Left ventricle myocardium inferior (tissue), 1 donor: ENCODE results near the gene VRK1. TPM values are rescaled to one million over a fixed set of nuclear protein-coding genes. Genes with fewer than 3 reads are reported as not detected.

Experiments
- DNase-seq: peaks from one replicate; pipeline ENCODE4 v3.0.0-alpha.2; 2020
- H3K27ac ChIP-seq: fragments of 200-600 bp; replicated peaks from 2 replicates; pipeline ENCODE4 v1.8.0; 2021
- H3K27me3 ChIP-seq: fragments of 200-600 bp; 2 replicates; pipeline ENCODE4 v1.8.0; 2021; ENCODE audit warnings: low read depth
- H3K36me3 ChIP-seq: fragments of 200-600 bp; 2 replicates; pipeline ENCODE4 v1.8.0; 2021
- H3K4me1 ChIP-seq: fragments of 200-600 bp; 2 replicates; pipeline ENCODE4 v1.8.0; 2021
- H3K4me3 ChIP-seq: fragments of 200-600 bp; 2 replicates; pipeline ENCODE4 v1.8.0; 2021; ENCODE audit warnings: mild to moderate bottlenecking, moderate library complexity
- H3K9me3 ChIP-seq: fragments of 200-600 bp; replicated peaks from 2 replicates; pipeline ENCODE4 v1.8.0; 2021
- CTCF ChIP-seq: fragments of 200-600 bp; IDR thresholded peaks from 2 replicates; pipeline ENCODE4 v1.8.0; 2021; ENCODE audit warnings: antibody characterized with exemption, mild to moderate bottlenecking, borderline replicate concordance
- intact Hi-C: fragments of 100-400 bp; cut with micrococcal nuclease; formaldehyde crosslinking; loops from one replicate; pipeline ENCODE4 v1.11.0; 2022
- total RNA-seq: library from RNA; stranded (reverse); fragmentation: NEBNext Ultra II Directional; extraction: Animal tissue kit (Norgen Biotek cat#: 25700); gene quantifications from one replicate; pipeline ENCODE4 v1.2.1, GENCODE V29; 2021
- donor health status: DM: no; HTN: yes; CAD: no; lungs with severe emphysema.

Gene VRK1
- total RNA-seq, 1 donor from 2014 or later = 6.5 TPM

- no peak for TF ChIP-seq CTCF
- intact Hi-C loops = no loop called here
Measured at GRCh38 chr14:96905065-96905464, 107.9 kb downstream of the VRK1 start.

GRCh38 chr14:96905825-96906224 is 108.6 kb downstream of the VRK1 start:
- no peak for TF ChIP-seq CTCF
- Histone ChIP-seq H3K27ac (no peak overlapping the region), H3K9me3 (peaks cover 28% of the 10 kb centered on the region), H3K36me3 (no peaks in the 10 kb centered on the region), H3K4me3 (no peak overlapping the region), H3K4me1 (no peaks in the 10 kb centered on the region), H3K27me3 (no peaks in the 10 kb centered on the region)
- intact Hi-C loops = no loop called here
- no peak for DNase-seq

More at GRCh38 chr14:96905065-96905464, 107.9 kb downstream of the VRK1 start:
- no peak overlapping the region for H3K27ac ChIP-seq
- H3K4me3 ChIP-seq = no peak overlapping the region
- no peaks in the 10 kb centered on the region for H3K27me3 ChIP-seq
- H3K9me3 ChIP-seq = peaks cover 21% of the 10 kb centered on the region
- DNase-seq = no peak
- H3K4me1 ChIP-seq = no peaks in the 10 kb centered on the region
- H3K36me3 ChIP-seq = no peaks in the 10 kb centered on the region

GRCh38 chr14:96906434-96906833 is 109.3 kb downstream of the VRK1 start:
- no peak for DNase-seq

GRCh38 chr14:96909841-96910364 is 112.7 kb downstream of the VRK1 start:
- Histone ChIP-seq H3K4me1 (no peaks in the 10 kb centered on the region), H3K9me3 (peaks cover 28% of the 10 kb centered on the region), H3K36me3 (no peaks in the 10 kb centered on the region), H3K27me3 (no peaks in the 10 kb centered on the region), H3K27ac (no peak overlapping the region), H3K4me3 (no peak overlapping the region)
- no peak for DNase-seq
- intact Hi-C loops = no loop called here
- TF ChIP-seq CTCF = no peak

More at GRCh38 chr14:96906434-96906833, 109.3 kb downstream of the VRK1 start:
- Histone ChIP-seq H3K27ac (no peak overlapping the region), H3K36me3 (no peaks in the 10 kb centered on the region), H3K9me3 (peaks cover 28% of the 10 kb centered on the region), H3K4me1 (no peaks in the 10 kb centered on the region), H3K4me3 (no peak overlapping the region), H3K27me3 (no peaks in the 10 kb centered on the region)
- TF ChIP-seq CTCF = no peak
- intact Hi-C loops = no loop called here

GRCh38 chr14:96911499-96912149 is 114.4 kb downstream of the VRK1 start:
- Histone ChIP-seq H3K9me3 (peaks cover 28% of the 10 kb centered on the region), H3K27me3 (no peaks in the 10 kb centered on the region), H3K36me3 (no peaks in the 10 kb centered on the region), H3K4me3 (no peak overlapping the region), H3K27ac (no peak overlapping the region), H3K4me1 (no peaks in the 10 kb centered on the region)
- DNase-seq = no peak
- no peak for TF ChIP-seq CTCF
- intact Hi-C loops = no loop called here
